WTC11 (cell line): ENCODE results near the gene AK5. TPM values are rescaled to one million over a fixed set of nuclear protein-coding genes. Genes with fewer than 3 reads are reported as not detected.

Experiments used
- ATAC-seq: fragments of 200-7000 bp; cut with Tn5 transposase; 2 replicates; pipeline ENCODE4 v1.10.0; 2021; ENCODE audit warnings: mild to moderate bottlenecking, moderate library complexity
- CTCF ChIA-PET: fragments of 300-600 bp; sonication (Branson Sonifier 250); formaldehyde crosslinking; loops from one replicate; lab custom pipeline; 2021; ENCODE audit warnings: antibody characterized with exemption; lab: Charles Lee
- POLR2A ChIA-PET: fragments of 350-600 bp; sonication (Branson Sonifier 250); formaldehyde crosslinking; loops from one replicate; lab custom pipeline; 2021; ENCODE audit warnings: antibody characterized with exemption; lab: Charles Lee
- DNase-seq: peaks from one replicate; pipeline ENCODE4 v3.0.0; 2021; ENCODE audit warnings: low spot score
- H3K27ac Mint-ChIP-seq: 2 replicates; pipeline ENCODE4 v1.8.0; 2021; ENCODE audit warnings: mixed read lengths
- H3K27me3 Mint-ChIP-seq: 2 replicates; pipeline ENCODE4 v1.8.0; 2021; ENCODE audit warnings: low read depth, mild to moderate bottlenecking, moderate library complexity, mixed read lengths
- H3K36me3 Mint-ChIP-seq: 2 replicates; pipeline ENCODE4 v1.8.0; 2021; ENCODE audit warnings: mixed read lengths
- H3K4me1 Mint-ChIP-seq: 2 replicates; pipeline ENCODE4 v1.8.0; 2022; ENCODE audit warnings: mixed read lengths
- H3K4me3 Mint-ChIP-seq: 2 replicates; pipeline ENCODE4 v1.8.0; 2021; ENCODE audit warnings: mild to moderate bottlenecking, moderate library complexity, mixed read lengths
- H3K9me3 Mint-ChIP-seq: 2 replicates; pipeline ENCODE4 v1.8.0; 2021; ENCODE audit warnings: mixed read lengths
- CREM ChIP-seq: sonication (generic); formaldehyde crosslinking; IDR thresholded peaks from 2 replicates; pipeline ENCODE4 v1.8.1; 2022; ENCODE audit warnings: mild to moderate bottlenecking, missing genetic modification reagents, moderate library complexity
- ETV6 ChIP-seq: sonication (generic); formaldehyde crosslinking; IDR thresholded peaks from 2 replicates; pipeline ENCODE4 v1.8.1; 2022; ENCODE audit warnings: mild to moderate bottlenecking, missing genetic modification reagents
- JUN ChIP-seq: sonication (generic); formaldehyde crosslinking; IDR thresholded peaks from 2 replicates; pipeline ENCODE4 v1.8.0; 2023; ENCODE audit warnings: mild to moderate bottlenecking, missing genetic modification reagents
- KAT7 ChIP-seq: sonication (generic); formaldehyde crosslinking; IDR thresholded peaks from 2 replicates; pipeline ENCODE4 v1.8.1; 2023; ENCODE audit warnings: missing genetic modification reagents, mild to moderate bottlenecking, borderline replicate concordance
- NR3C1 ChIP-seq: sonication (generic); formaldehyde crosslinking; conservative IDR thresholded peaks from 2 replicates; pipeline ENCODE4 v1.8.1; 2023; ENCODE audit warnings: low read depth, mild to moderate bottlenecking, missing genetic modification reagents
- PRRX2 ChIP-seq: fragments of 250-450 bp; sonication (Bioruptor Pico); IDR thresholded peaks from 2 replicates; pipeline ENCODE4 v1.8.0; 2021; ENCODE audit warnings: mild to moderate bottlenecking
- RORB ChIP-seq: fragments of 250-450 bp; sonication (Bioruptor Pico); IDR thresholded peaks from 2 replicates; pipeline ENCODE4 v1.9.0; 2021; ENCODE audit warnings: mild to moderate bottlenecking
- SMAD3 ChIP-seq: sonication (generic); formaldehyde crosslinking; IDR thresholded peaks from 2 replicates; pipeline ENCODE4 v1.8.0; 2022; ENCODE audit warnings: missing genetic modification reagents, mild to moderate bottlenecking, borderline replicate concordance
- SP1 ChIP-seq: sonication (generic); formaldehyde crosslinking; conservative IDR thresholded peaks from 2 replicates; pipeline ENCODE4 v1.8.1; 2022; ENCODE audit warnings: missing genetic modification reagents
- TP53 ChIP-seq: sonication (generic); formaldehyde crosslinking; IDR thresholded peaks from 2 replicates; pipeline ENCODE4 v1.8.1; 2023; ENCODE audit warnings: mild to moderate bottlenecking, missing genetic modification reagents
- ZNF416 ChIP-seq: fragments of 250-450 bp; sonication (Bioruptor Pico); IDR thresholded peaks from 2 replicates; pipeline ENCODE4 v1.9.0; 2021; ENCODE audit warnings: mild to moderate bottlenecking, inconsistent platforms
- total RNA-seq: library from RNA; stranded (reverse); gene quantifications from 3 replicates; pipeline ENCODE4 v1.2.3, GENCODE V29; 2021
- TF ChIP-seq, protein P1 (sequence below): sonication (generic); formaldehyde crosslinking; IDR thresholded peaks from 2 replicates; pipeline ENCODE4 v1.8.0; 2022; ENCODE audit warnings: mild to moderate bottlenecking, missing genetic modification reagents
- TF ChIP-seq, protein P2 (sequence below): fragments of 250-450 bp; sonication (Bioruptor Pico); IDR thresholded peaks from 2 replicates; pipeline ENCODE4 v2.1.2; 2022; ENCODE audit warnings: mild to moderate bottlenecking, moderate library complexity
- TF ChIP-seq, protein P3 (sequence below): sonication (generic); formaldehyde crosslinking; IDR thresholded peaks from 2 replicates; pipeline ENCODE4 v1.8.0; 2022; ENCODE audit warnings: mild to moderate bottlenecking, missing genetic modification reagents
- TF ChIP-seq, protein P4 (sequence below): sonication (generic); formaldehyde crosslinking; IDR thresholded peaks from 2 replicates; pipeline ENCODE4 v1.8.0; 2023; ENCODE audit warnings: missing genetic modification reagents, mild to moderate bottlenecking, borderline replicate concordance
- TF ChIP-seq, protein P5 (sequence below): sonication (generic); formaldehyde crosslinking; IDR thresholded peaks from 2 replicates; pipeline ENCODE4 v1.8.0; 2022; ENCODE audit warnings: mild to moderate bottlenecking, missing genetic modification reagents
- TF ChIP-seq, protein P6 (sequence below): sonication (generic); formaldehyde crosslinking; IDR thresholded peaks from 2 replicates; pipeline ENCODE4 v1.8.1; 2023; ENCODE audit warnings: mild to moderate bottlenecking, missing genetic modification reagents, borderline replicate concordance
- TF ChIP-seq, protein P7 (sequence below): sonication (generic); formaldehyde crosslinking; IDR thresholded peaks from 2 replicates; pipeline ENCODE4 v1.8.0; 2022; ENCODE audit warnings: mild to moderate bottlenecking, missing genetic modification reagents

AK5 gene
- total RNA-seq, 1 experiment from 2014 or later: 3.0 TPM

DNA sequence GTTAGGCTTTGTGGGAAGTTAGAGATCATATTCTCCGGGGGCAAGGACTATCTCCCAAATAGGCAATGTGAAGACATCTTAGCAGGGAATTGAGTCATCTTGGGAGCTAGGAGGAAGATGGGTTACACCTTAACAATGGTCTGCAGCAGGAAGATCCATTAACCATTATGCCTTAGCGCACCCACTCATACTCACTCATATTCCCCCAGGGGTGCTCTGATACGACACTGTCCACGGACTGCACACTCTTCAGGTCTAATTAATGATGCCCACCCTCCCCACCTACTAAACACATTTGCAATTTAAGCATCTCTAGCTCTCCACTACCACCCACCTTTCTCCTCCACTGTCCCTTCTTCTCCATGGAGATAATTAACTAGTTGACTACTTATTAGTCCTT is 857 bp upstream of the AK5 start (continued):
- TF ChIP-seq, protein P1, sequence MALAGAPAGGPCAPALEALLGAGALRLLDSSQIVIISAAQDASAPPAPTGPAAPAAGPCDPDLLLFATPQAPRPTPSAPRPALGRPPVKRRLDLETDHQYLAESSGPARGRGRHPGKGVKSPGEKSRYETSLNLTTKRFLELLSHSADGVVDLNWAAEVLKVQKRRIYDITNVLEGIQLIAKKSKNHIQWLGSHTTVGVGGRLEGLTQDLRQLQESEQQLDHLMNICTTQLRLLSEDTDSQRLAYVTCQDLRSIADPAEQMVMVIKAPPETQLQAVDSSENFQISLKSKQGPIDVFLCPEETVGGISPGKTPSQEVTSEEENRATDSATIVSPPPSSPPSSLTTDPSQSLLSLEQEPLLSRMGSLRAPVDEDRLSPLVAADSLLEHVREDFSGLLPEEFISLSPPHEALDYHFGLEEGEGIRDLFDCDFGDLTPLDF (CRISPR knock-in tag): no peak
- TF ChIP-seq, protein P2, sequence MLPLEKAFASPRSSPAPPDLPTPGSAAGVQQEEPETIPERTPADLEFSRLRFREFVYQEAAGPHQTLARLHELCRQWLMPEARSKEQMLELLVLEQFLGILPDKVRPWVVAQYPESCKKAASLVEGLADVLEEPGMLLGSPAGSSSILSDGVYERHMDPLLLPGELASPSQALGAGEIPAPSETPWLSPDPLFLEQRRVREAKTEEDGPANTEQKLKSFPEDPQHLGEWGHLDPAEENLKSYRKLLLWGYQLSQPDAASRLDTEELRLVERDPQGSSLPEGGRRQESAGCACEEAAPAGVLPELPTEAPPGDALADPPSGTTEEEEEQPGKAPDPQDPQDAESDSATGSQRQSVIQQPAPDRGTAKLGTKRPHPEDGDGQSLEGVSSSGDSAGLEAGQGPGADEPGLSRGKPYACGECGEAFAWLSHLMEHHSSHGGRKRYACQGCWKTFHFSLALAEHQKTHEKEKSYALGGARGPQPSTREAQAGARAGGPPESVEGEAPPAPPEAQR (CRISPR knock-in tag): no peak

DNA sequence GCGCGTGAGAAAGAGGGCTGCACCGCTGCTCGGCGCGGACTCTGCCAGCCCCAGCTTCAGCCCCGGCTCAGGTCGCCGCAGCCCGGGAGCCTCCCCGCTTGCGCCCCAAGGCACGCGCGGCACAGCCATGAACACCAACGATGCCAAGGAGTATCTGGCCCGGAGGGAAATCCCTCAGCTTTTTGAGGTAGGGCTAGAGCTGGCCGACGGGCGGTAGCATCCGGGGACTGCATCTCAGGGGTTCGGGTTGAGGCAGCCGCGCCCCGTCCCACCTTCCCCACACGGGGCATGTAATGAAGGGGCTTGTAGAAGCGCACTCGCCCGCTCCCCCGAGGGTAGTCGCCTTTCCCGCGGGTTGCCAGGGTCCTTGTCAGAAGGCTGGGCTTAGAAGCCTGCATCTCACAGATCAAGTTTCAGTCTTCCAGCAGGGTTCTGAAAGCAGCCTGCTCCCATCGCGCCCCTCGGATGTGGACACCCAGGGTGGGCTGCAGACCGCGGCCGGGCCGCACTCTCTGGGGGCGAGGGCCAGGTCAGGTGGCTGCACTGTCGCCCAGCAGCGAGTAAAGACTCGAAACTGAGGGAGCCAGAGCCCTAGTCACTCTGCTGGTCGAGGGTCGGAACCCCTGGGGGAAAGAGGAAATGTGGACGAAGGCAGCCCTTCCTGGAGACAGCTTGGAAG is 507 bp downstream of the AK5 start:
- no peaks in the 10 kb centered on the region for H3K9me3 Mint-ChIP-seq
- no peak overlapping the region for H3K27ac Mint-ChIP-seq
- peak overlapping the region; percentile 81 for H3K4me3 Mint-ChIP-seq
- peak; percentile 55 for ATAC-seq
- H3K36me3 Mint-ChIP-seq: no peaks in the 10 kb centered on the region
- ChIA-PET CTCF (interaction anchor here (1.0 to 2.0 kb wide), 4 partner anchors 31 to 401 kb away, joined by 3 to 7 read pairs (median 4); no protein-coding TSS in a partner anchor), POLR2A (interaction anchor here (1.3 kb wide), 1 partner anchor 18 kb away, joined by 3 read pairs; no protein-coding TSS in a partner anchor)
- TF ChIP-seq, protein P3, sequence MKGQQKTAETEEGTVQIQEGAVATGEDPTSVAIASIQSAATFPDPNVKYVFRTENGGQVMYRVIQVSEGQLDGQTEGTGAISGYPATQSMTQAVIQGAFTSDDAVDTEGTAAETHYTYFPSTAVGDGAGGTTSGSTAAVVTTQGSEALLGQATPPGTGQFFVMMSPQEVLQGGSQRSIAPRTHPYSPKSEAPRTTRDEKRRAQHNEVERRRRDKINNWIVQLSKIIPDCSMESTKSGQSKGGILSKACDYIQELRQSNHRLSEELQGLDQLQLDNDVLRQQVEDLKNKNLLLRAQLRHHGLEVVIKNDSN: peak; percentile 26; the same call in 1 of the 2 replicates
- TF ChIP-seq, protein P4, sequence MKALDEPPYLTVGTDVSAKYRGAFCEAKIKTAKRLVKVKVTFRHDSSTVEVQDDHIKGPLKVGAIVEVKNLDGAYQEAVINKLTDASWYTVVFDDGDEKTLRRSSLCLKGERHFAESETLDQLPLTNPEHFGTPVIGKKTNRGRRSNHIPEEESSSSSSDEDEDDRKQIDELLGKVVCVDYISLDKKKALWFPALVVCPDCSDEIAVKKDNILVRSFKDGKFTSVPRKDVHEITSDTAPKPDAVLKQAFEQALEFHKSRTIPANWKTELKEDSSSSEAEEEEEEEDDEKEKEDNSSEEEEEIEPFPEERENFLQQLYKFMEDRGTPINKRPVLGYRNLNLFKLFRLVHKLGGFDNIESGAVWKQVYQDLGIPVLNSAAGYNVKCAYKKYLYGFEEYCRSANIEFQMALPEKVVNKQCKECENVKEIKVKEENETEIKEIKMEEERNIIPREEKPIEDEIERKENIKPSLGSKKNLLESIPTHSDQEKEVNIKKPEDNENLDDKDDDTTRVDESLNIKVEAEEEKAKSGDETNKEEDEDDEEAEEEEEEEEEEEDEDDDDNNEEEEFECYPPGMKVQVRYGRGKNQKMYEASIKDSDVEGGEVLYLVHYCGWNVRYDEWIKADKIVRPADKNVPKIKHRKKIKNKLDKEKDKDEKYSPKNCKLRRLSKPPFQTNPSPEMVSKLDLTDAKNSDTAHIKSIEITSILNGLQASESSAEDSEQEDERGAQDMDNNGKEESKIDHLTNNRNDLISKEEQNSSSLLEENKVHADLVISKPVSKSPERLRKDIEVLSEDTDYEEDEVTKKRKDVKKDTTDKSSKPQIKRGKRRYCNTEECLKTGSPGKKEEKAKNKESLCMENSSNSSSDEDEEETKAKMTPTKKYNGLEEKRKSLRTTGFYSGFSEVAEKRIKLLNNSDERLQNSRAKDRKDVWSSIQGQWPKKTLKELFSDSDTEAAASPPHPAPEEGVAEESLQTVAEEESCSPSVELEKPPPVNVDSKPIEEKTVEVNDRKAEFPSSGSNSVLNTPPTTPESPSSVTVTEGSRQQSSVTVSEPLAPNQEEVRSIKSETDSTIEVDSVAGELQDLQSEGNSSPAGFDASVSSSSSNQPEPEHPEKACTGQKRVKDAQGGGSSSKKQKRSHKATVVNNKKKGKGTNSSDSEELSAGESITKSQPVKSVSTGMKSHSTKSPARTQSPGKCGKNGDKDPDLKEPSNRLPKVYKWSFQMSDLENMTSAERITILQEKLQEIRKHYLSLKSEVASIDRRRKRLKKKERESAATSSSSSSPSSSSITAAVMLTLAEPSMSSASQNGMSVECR (CRISPR knock-in tag): peak; percentile 44; the same call in 1 of the 2 replicates
- TF ChIP-seq, protein P5, sequence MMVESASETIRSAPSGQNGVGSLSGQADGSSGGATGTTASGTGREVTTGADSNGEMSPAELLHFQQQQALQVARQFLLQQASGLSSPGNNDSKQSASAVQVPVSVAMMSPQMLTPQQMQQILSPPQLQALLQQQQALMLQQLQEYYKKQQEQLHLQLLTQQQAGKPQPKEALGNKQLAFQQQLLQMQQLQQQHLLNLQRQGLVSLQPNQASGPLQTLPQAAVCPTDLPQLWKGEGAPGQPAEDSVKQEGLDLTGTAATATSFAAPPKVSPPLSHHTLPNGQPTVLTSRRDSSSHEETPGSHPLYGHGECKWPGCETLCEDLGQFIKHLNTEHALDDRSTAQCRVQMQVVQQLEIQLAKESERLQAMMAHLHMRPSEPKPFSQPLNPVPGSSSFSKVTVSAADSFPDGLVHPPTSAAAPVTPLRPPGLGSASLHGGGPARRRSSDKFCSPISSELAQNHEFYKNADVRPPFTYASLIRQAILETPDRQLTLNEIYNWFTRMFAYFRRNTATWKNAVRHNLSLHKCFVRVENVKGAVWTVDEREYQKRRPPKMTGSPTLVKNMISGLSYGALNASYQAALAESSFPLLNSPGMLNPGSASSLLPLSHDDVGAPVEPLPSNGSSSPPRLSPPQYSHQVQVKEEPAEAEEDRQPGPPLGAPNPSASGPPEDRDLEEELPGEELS (CRISPR knock-in tag): 0 out of 2 replicates have a peak, but pooled peaks have one; percentile 16
- peak; percentile 88; the same call in 1 of the 2 replicates for TF ChIP-seq TP53 (CRISPR knock-in tag)
- TF ChIP-seq, protein P6, sequence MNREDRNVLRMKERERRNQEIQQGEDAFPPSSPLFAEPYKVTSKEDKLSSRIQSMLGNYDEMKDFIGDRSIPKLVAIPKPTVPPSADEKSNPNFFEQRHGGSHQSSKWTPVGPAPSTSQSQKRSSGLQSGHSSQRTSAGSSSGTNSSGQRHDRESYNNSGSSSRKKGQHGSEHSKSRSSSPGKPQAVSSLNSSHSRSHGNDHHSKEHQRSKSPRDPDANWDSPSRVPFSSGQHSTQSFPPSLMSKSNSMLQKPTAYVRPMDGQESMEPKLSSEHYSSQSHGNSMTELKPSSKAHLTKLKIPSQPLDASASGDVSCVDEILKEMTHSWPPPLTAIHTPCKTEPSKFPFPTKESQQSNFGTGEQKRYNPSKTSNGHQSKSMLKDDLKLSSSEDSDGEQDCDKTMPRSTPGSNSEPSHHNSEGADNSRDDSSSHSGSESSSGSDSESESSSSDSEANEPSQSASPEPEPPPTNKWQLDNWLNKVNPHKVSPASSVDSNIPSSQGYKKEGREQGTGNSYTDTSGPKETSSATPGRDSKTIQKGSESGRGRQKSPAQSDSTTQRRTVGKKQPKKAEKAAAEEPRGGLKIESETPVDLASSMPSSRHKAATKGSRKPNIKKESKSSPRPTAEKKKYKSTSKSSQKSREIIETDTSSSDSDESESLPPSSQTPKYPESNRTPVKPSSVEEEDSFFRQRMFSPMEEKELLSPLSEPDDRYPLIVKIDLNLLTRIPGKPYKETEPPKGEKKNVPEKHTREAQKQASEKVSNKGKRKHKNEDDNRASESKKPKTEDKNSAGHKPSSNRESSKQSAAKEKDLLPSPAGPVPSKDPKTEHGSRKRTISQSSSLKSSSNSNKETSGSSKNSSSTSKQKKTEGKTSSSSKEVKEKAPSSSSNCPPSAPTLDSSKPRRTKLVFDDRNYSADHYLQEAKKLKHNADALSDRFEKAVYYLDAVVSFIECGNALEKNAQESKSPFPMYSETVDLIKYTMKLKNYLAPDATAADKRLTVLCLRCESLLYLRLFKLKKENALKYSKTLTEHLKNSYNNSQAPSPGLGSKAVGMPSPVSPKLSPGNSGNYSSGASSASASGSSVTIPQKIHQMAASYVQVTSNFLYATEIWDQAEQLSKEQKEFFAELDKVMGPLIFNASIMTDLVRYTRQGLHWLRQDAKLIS (CRISPR knock-in tag): peak; percentile 71; the same call in 1 of the 2 replicates
- no peak for TF ChIP-seq ZNF416 (CRISPR knock-in tag)
- no peak for TF ChIP-seq CREM (CRISPR knock-in tag)
- TF ChIP-seq SMAD3: 0 out of 2 replicates have a peak, but pooled peaks have one; percentile 29
- no peak for TF ChIP-seq PRRX2 (CRISPR knock-in tag)
- no peak for TF ChIP-seq JUN (CRISPR knock-in tag)
- peak; percentile 22 for TF ChIP-seq NR3C1 (CRISPR knock-in tag)
- peak; percentile 41; the same call in 1 of the 2 replicates for TF ChIP-seq SP1 (CRISPR knock-in tag)
- TF ChIP-seq ETV6 (CRISPR knock-in tag): 0 out of 2 replicates have a peak, but pooled peaks have one; percentile 11
- TF ChIP-seq RORB: no peak
- peak; percentile 39; the same call in 1 of the 2 replicates for TF ChIP-seq KAT7
- TF ChIP-seq, protein P7, sequence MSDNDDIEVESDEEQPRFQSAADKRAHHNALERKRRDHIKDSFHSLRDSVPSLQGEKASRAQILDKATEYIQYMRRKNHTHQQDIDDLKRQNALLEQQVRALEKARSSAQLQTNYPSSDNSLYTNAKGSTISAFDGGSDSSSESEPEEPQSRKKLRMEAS: peak; percentile 43
- DNase-seq: peak; percentile 45
- peaks cover 24% of the 10 kb centered on the region for H3K4me1 Mint-ChIP-seq
- peaks cover 59% of the 10 kb centered on the region for H3K27me3 Mint-ChIP-seq
